ENCODE data around the gene PRKAB1. TPM values are rescaled to one million over a fixed set of nuclear protein-coding genes. Genes with fewer than 3 reads are reported as not detected.

The PRKAB1 gene
- total RNA-seq, 1 donor from 2014 or later: 30.5 TPM

DNA sequence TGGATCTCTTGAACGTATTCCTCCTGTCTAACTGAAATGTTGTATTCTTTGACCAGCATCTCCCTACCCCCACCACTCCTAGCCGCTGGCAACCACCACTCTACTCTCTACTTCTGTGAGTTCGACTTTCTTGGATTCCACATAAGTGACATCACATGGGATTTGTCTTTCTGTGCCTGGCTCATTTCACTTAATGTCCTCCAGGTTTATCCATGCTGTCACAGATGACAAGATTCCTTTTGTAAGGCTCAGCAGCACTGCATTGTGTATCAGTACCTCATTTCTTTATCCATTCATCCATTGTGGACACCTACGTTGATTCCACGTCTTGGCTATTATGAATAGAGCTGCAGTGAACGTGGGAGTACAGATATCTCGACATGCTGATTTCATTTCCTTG, 10.5 kb downstream of the PRKAB1 start:
- H3K27ac Mint-ChIP-seq: no peak overlapping the region
- no peaks in the 10 kb centered on the region for H3K9me3 Mint-ChIP-seq
- no peak overlapping the region for H3K4me3 Mint-ChIP-seq
- no peak for DNase-seq (ENCODE audit: low spot score in 2 of 2, unreplicated experiment in 2 of 2)
- no peaks in the 10 kb centered on the region for H3K27me3 Mint-ChIP-seq (ENCODE audit: low read depth)
- TF ChIP-seq, protein P1, sequence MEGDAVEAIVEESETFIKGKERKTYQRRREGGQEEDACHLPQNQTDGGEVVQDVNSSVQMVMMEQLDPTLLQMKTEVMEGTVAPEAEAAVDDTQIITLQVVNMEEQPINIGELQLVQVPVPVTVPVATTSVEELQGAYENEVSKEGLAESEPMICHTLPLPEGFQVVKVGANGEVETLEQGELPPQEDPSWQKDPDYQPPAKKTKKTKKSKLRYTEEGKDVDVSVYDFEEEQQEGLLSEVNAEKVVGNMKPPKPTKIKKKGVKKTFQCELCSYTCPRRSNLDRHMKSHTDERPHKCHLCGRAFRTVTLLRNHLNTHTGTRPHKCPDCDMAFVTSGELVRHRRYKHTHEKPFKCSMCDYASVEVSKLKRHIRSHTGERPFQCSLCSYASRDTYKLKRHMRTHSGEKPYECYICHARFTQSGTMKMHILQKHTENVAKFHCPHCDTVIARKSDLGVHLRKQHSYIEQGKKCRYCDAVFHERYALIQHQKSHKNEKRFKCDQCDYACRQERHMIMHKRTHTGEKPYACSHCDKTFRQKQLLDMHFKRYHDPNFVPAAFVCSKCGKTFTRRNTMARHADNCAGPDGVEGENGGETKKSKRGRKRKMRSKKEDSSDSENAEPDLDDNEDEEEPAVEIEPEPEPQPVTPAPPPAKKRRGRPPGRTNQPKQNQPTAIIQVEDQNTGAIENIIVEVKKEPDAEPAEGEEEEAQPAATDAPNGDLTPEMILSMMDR (IDR thresholded peaks at IDR 0.05; ENCODE audit: unreplicated experiment): no peak
- H3K4me1 Mint-ChIP-seq: no peaks in the 10 kb centered on the region
- H3K36me3 Mint-ChIP-seq: peaks cover 37% of the 10 kb centered on the region

DNA sequence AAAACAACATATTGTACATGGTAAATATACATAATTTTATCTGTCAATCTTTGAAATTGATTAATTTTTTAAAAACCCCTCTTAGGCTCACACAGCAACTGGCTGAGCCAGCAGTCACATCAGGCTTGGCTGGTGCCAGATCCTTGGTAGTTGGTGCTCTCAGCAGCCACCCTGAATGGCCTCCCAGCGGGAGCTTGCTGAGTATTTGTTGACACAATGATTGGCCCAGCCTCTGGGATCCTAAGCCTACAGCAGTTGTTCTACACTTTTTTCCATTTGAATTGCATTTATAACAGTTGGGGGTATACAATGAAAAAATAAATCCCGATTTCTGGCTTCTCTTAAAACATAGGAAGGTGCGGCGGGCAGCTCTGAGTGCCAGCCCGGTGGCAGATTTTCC, 11.1 kb downstream of the PRKAB1 start:
- Mint-ChIP-seq H3K4me1 (no peaks in the 10 kb centered on the region), H3K27me3 (ENCODE audit: low read depth) (no peaks in the 10 kb centered on the region), H3K9me3 (no peaks in the 10 kb centered on the region), H3K4me3 (no peak overlapping the region), H3K27ac (no peak overlapping the region), H3K36me3 (peaks cover 33% of the 10 kb centered on the region)
- no peak for DNase-seq (ENCODE audit: low spot score in 2 of 2, unreplicated experiment in 2 of 2)
- TF ChIP-seq, protein P1 (IDR thresholded peaks at IDR 0.05; ENCODE audit: unreplicated experiment): no peak

DNA sequence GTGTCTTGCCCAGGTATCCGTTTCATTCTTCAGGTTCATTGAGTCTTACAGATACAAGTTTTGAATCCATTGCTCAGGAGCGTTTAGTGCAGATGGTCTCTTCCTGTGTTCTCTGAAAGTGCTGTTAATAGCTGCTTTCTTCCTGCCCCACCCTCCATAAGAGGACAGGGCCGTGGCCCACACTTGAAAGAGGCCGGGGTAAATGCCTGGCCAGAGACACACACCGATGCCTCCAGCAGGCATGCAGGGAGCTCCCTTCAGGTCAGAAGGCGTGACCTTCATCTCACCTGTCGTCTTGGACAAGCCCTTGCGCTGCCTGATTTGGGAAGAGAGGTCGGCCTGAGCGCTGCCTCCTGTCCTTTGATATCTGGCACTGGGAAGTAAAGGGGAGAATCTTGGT, 11.6 kb downstream of the PRKAB1 start:
- Mint-ChIP-seq H3K9me3 (no peaks in the 10 kb centered on the region), H3K4me3 (no peak overlapping the region), H3K27me3 (ENCODE audit: low read depth) (no peaks in the 10 kb centered on the region), H3K27ac (no peak overlapping the region), H3K4me1 (peaks cover under 1% of the 10 kb centered on the region), H3K36me3 (peaks cover 31% of the 10 kb centered on the region)
- TF ChIP-seq, protein P1 (IDR thresholded peaks at IDR 0.05; ENCODE audit: unreplicated experiment): no peak
- no peak for DNase-seq (ENCODE audit: low spot score in 2 of 2, unreplicated experiment in 2 of 2)

DNA sequence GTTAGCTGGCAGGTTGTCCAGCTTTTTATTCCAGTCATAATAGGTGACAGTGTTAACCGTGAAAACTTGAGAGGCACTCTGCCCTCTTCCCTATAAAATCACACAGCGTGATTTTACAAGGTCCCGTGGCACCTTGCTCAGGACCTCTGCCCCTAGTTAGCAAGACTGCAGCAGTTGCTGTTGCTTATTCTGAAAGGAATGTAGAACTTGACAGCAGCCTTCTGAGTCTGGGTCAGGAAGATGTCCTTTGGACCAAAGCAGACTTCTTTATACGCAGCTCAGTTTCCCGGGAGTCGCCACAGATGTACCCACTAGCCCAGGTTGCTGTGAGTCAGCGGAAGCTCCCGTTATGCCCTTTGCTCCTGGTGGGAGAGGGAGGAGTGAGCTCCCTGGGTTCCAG, 13.2 kb downstream of the PRKAB1 start:
- no peak for DNase-seq (ENCODE audit: low spot score in 2 of 2, unreplicated experiment in 2 of 2)
- no peaks in the 10 kb centered on the region for H3K9me3 Mint-ChIP-seq
- no peak overlapping the region for H3K27ac Mint-ChIP-seq
- no peaks in the 10 kb centered on the region for H3K27me3 Mint-ChIP-seq (ENCODE audit: low read depth)
- H3K36me3 Mint-ChIP-seq: peaks cover 28% of the 10 kb centered on the region
- TF ChIP-seq, protein P1 (IDR thresholded peaks at IDR 0.05; ENCODE audit: unreplicated experiment): no peak
- H3K4me1 Mint-ChIP-seq: peaks cover 10% of the 10 kb centered on the region
- no peak overlapping the region for H3K4me3 Mint-ChIP-seq

DNA sequence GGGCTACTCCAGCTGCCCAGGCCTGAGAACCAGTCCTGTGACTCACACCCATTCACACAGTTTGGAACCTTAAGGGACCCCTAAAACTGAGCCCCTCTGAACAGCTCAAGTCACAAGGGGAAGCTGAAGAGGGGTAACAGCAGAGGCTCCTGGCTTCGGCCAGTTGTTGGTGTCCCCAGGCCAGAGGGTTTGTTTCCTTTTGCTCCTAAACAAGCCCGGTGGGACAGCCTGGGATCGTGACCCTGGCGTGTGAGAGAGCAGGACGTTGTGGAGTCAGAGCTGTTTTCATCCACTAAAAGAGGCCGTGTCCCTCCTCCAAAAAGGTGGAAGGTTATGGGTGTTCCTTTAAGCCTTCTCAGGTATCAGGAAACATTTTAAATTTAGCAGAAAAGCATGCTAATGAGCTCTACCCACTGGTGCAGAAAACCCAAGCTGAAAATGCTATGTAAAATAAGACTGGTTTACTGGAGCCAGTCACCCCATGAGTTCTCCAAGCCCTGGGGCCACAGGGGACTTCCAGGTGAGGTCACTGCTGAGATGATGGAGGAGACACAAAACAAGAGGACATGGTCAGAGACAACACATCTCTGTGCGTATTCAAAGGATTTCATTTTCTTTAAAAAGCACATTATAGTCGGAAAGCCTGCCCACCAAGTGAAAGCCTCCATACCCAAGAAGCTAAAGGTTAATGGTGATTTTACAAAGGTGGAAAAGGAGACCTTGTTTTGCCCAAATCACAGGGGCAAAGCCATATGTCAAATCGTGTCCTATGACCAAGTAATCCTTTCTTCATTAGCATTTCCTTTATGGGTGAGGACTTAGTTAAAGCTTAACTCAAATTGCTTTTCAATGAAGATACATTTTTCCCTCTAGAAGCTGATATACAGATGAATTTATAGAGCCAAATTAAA, 14.1 kb downstream of the PRKAB1 start:
- DNase-seq (ENCODE audit: low spot score in 2 of 2, unreplicated experiment in 2 of 2): no peak
- TF ChIP-seq, protein P1 (IDR thresholded peaks at IDR 0.05; ENCODE audit: unreplicated experiment): no peak
- H3K27me3 Mint-ChIP-seq (ENCODE audit: low read depth): no peaks in the 10 kb centered on the region
- peaks cover 24% of the 10 kb centered on the region for H3K36me3 Mint-ChIP-seq
- H3K4me3 Mint-ChIP-seq: no peak overlapping the region
- H3K27ac Mint-ChIP-seq: no peak overlapping the region
- H3K9me3 Mint-ChIP-seq: no peaks in the 10 kb centered on the region
- peaks cover 10% of the 10 kb centered on the region for H3K4me1 Mint-ChIP-seq
